Stimulated activated CD4-positive, alpha-beta T cell treated with anti-CD3 and anti-CD28 coated beads, Interleukin-2, amount 100 ng/mL, for 48 hours (primary cell): ENCODE results near the gene GPR152.

Source experiments
- DNase-seq, 2 donors: peaks; one replicate each; pipeline ENCODE4 v3.0.0-alpha.2; 2020

GPR152 gene

GRCh38 chr11:67452141-67452952 lies at the start of gene GPR152:
Gene GPR152 (minus strand): TSS chr11:67452729. CDS start chr11:67452724, 5 bp downstream.
- no peak for DNase-seq

GRCh38 chr11:67501854-67502253 lies 49.3 kb upstream of the GPR152 start:
- DNase-seq: no peak

GRCh38 chr11:67500831-67501715 lies 48.5 kb upstream of the GPR152 start:
- no peak for DNase-seq

GRCh38 chr11:67500484-67500821 lies 47.9 kb upstream of the GPR152 start:
- no peak for DNase-seq

- no peak for DNase-seq
Observed at GRCh38 chr11:67499808-67500483, 47.4 kb upstream of the GPR152 start.

- DNase-seq: no peak
Observed at GRCh38 chr11:67498544-67498972, 46.0 kb upstream of the GPR152 start.

- DNase-seq: no peak
Observed at GRCh38 chr11:67497656-67498291, 45.2 kb upstream of the GPR152 start.

GRCh38 chr11:67496113-67496512 lies 43.6 kb upstream of the GPR152 start:
- DNase-seq: no peak

- DNase-seq: no peak
Observed at GRCh38 chr11:67495234-67496005, 42.9 kb upstream of the GPR152 start.

- DNase-seq: no peak
Observed at GRCh38 chr11:67494371-67495233, 42.1 kb upstream of the GPR152 start.

- DNase-seq: no peak
Observed at GRCh38 chr11:67493548-67494370, 41.2 kb upstream of the GPR152 start.

- DNase-seq: no peak
Observed at GRCh38 chr11:67492801-67493547, 40.4 kb upstream of the GPR152 start.

- no peak for DNase-seq
Observed at GRCh38 chr11:67492069-67492727, 39.7 kb upstream of the GPR152 start.

- DNase-seq: no peak
Observed at GRCh38 chr11:67491276-67492068, 38.9 kb upstream of the GPR152 start.

GRCh38 chr11:67490727-67491065 lies 38.2 kb upstream of the GPR152 start:
- no peak for DNase-seq

GRCh38 chr11:67489885-67490726 lies 37.6 kb upstream of the GPR152 start:
- DNase-seq: no peak
